Measurements from ENCODE around the gene NDC1. TPM values are rescaled to one million over a fixed set of nuclear protein-coding genes. Genes with fewer than 3 reads are reported as not detected.
A peak's percentile ranks its signal among the peaks of the same experiment; 100 is the strongest.

Gene NDC1
- total RNA-seq, 1 donor from 2014 or later: 8.6 TPM

- H3K36me3 Mint-ChIP-seq (ENCODE audit: low read depth): peaks cover 23% of the 10 kb centered on the region
- no peaks in the 10 kb centered on the region for H3K4me1 Mint-ChIP-seq (ENCODE audit: low read depth)
Observed at GRCh38 chr1:53871221-53871620, 33.1 kb upstream of the NDC1 start.

GRCh38 chr1:53869454-53870117 lies 31.5 kb upstream of the NDC1 start:
- Mint-ChIP-seq H3K4me3 (ENCODE audit: unreplicated experiment) (no peak overlapping the region), H3K27me3 (ENCODE audit: low read depth) (no peaks in the 10 kb centered on the region), H3K36me3 (ENCODE audit: low read depth) (peaks cover 20% of the 10 kb centered on the region), H3K4me1 (ENCODE audit: low read depth) (no peaks in the 10 kb centered on the region), H3K9me3 (ENCODE audit: low read depth) (no peaks in the 10 kb centered on the region), H3K27ac (ENCODE audit: unreplicated experiment) (no peak overlapping the region)
- no peak for TF ChIP-seq CTCF (IDR thresholded peaks at IDR 0.05)
- no peak for DNase-seq (ENCODE audit: low spot score)

More at GRCh38 chr1:53871221-53871620, 33.1 kb upstream of the NDC1 start:
- no peaks in the 10 kb centered on the region for H3K9me3 Mint-ChIP-seq (ENCODE audit: low read depth)
- DNase-seq (ENCODE audit: low spot score): no peak
- H3K27ac Mint-ChIP-seq (ENCODE audit: unreplicated experiment): no peak overlapping the region
- H3K4me3 Mint-ChIP-seq (ENCODE audit: unreplicated experiment): no peak overlapping the region
- TF ChIP-seq CTCF (IDR thresholded peaks at IDR 0.05): no peak
- H3K27me3 Mint-ChIP-seq (ENCODE audit: low read depth): no peaks in the 10 kb centered on the region

- H3K27ac Mint-ChIP-seq (ENCODE audit: unreplicated experiment): no peak overlapping the region
- no peaks in the 10 kb centered on the region for H3K9me3 Mint-ChIP-seq (ENCODE audit: low read depth)
- no peaks in the 10 kb centered on the region for H3K4me1 Mint-ChIP-seq (ENCODE audit: low read depth)
- H3K27me3 Mint-ChIP-seq (ENCODE audit: low read depth): no peaks in the 10 kb centered on the region
- TF ChIP-seq CTCF (IDR thresholded peaks at IDR 0.05): no peak
- no peak for DNase-seq (ENCODE audit: low spot score)
- peaks cover 20% of the 10 kb centered on the region for H3K36me3 Mint-ChIP-seq (ENCODE audit: low read depth)
- no peak overlapping the region for H3K4me3 Mint-ChIP-seq (ENCODE audit: unreplicated experiment)
Observed at GRCh38 chr1:53868565-53868964, 30.5 kb upstream of the NDC1 start.

GRCh38 chr1:53862507-53862906 lies 24.4 kb upstream of the NDC1 start:
- Mint-ChIP-seq H3K9me3 (ENCODE audit: low read depth) (no peaks in the 10 kb centered on the region), H3K36me3 (ENCODE audit: low read depth) (peaks cover 11% of the 10 kb centered on the region), H3K27me3 (ENCODE audit: low read depth) (no peaks in the 10 kb centered on the region), H3K4me3 (ENCODE audit: unreplicated experiment) (no peak overlapping the region), H3K4me1 (ENCODE audit: low read depth) (peaks cover 4% of the 10 kb centered on the region), H3K27ac (ENCODE audit: unreplicated experiment) (no peak overlapping the region)
- DNase-seq (ENCODE audit: low spot score): no peak
- TF ChIP-seq CTCF (IDR thresholded peaks at IDR 0.05): no peak

GRCh38 chr1:53860967-53861411 lies 22.9 kb upstream of the NDC1 start:
- Mint-ChIP-seq H3K4me3 (ENCODE audit: unreplicated experiment) (no peak overlapping the region), H3K9me3 (ENCODE audit: low read depth) (no peaks in the 10 kb centered on the region), H3K27me3 (ENCODE audit: low read depth) (no peaks in the 10 kb centered on the region), H3K36me3 (ENCODE audit: low read depth) (peaks cover 15% of the 10 kb centered on the region), H3K4me1 (ENCODE audit: low read depth) (peaks cover 4% of the 10 kb centered on the region), H3K27ac (ENCODE audit: unreplicated experiment) (no peak overlapping the region)
- no peak for DNase-seq (ENCODE audit: low spot score)
- peak; percentile 89 for TF ChIP-seq CTCF (IDR thresholded peaks at IDR 0.05)
